MM.1S (cell line): ENCODE data around the gene RIPK4.

ENCODE experiments used
- EZH2 ChIP-seq: fragments of 300-600 bp; sonication (generic); optimal IDR thresholded peaks from 2 replicates; pipeline ENCODE3; 2017; ENCODE audit warnings: low read depth, mild to moderate bottlenecking, antibody characterized with exemption, low read length, mixed read lengths
- EZH2phosphoT487 ChIP-seq: fragments of 300-600 bp; sonication (generic); IDR thresholded peaks from 2 replicates; pipeline ENCODE4 v1.6.1; 2018; ENCODE audit warnings: antibody characterized with exemption, low read length
- TF ChIP-seq, protein P1 (sequence below): fragments of 300-600 bp; sonication (generic); IDR thresholded peaks from 2 replicates; pipeline ENCODE4 v1.5.1; 2016; ENCODE audit warnings: antibody characterized with exemption, low read length, mixed read lengths

- TF ChIP-seq EZH2, result no peak
- TF ChIP-seq, protein P1, sequence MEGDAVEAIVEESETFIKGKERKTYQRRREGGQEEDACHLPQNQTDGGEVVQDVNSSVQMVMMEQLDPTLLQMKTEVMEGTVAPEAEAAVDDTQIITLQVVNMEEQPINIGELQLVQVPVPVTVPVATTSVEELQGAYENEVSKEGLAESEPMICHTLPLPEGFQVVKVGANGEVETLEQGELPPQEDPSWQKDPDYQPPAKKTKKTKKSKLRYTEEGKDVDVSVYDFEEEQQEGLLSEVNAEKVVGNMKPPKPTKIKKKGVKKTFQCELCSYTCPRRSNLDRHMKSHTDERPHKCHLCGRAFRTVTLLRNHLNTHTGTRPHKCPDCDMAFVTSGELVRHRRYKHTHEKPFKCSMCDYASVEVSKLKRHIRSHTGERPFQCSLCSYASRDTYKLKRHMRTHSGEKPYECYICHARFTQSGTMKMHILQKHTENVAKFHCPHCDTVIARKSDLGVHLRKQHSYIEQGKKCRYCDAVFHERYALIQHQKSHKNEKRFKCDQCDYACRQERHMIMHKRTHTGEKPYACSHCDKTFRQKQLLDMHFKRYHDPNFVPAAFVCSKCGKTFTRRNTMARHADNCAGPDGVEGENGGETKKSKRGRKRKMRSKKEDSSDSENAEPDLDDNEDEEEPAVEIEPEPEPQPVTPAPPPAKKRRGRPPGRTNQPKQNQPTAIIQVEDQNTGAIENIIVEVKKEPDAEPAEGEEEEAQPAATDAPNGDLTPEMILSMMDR, result no peak
- TF ChIP-seq EZH2phosphoT487, result no peak
Measured at GRCh38 chr21:41815652-41816582, 49.1 kb upstream of the RIPK4 start.
